ENCODE data around the gene YJEFN3.

DNA sequence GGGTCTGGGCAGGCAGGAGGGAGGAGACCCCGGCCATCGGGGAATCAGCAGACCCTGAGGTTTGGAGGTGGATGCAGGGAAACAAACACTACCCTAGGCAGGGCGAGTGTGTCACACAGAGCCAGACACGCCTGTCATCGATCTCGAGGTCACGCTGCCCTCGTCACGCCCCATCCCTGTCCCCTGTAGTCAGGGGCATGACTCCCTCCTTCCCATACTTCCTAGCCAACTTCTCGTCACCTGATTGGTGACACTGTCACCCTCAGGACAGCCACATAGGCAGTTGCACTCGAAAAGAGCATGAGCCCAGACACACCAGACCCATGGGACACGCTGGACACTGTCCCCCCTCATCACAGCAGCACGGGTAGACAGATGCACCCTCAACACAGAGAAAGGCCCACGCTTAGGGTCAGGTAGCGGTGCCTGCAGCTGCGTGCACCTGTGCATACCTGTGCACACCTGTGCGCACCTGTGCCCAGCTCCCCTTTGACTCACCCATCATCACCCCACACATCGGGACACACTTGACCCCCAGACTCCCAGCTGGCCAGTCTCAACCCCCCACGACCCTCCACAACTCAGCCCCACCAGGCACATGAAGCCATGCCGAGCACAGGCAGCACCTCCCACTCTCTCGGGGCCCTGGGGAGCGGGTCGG, 21.2 kb downstream of the YJEFN3 start:
- no peak for TF ChIP-seq CTCF (IDR thresholded peaks at IDR 0.05)
- no peak for TF ChIP-seq POLR2A (IDR thresholded peaks at IDR 0.05; ENCODE audit: low read depth)
- TF ChIP-seq POLR2AphosphoS5 (IDR thresholded peaks at IDR 0.05): no peak
- TF ChIP-seq EP300 (IDR thresholded peaks at IDR 0.05): no peak

Measured in esophagus muscularis mucosa (tissue), 4 donors.